SKM-1 treated with dmso at 0.1 percent for 144 hours (cell line): ENCODE data around the gene FAM120C.

Source experiments
- DNase-seq: peaks from one replicate; lab custom pipeline; 2025; ENCODE audit not compliant: unreplicated experiment; lab: John Stamatoyannopoulos, UW

Gene FAM120C

GRCh38 chrX:54171527-54172250, 11.4 kb downstream of the FAM120C start:
- no peak for DNase-seq

GRCh38 chrX:54171091-54171490, 12.0 kb downstream of the FAM120C start:
- no peak for DNase-seq

GRCh38 chrX:54166915-54167314, 16.1 kb downstream of the FAM120C start:
- DNase-seq: no peak

- no peak for DNase-seq
These were observed 25.5 kb downstream of the FAM120C start for GRCh38 chrX:54157561-54157960.

GRCh38 chrX:54134269-54134668, 48.8 kb downstream of the FAM120C start:
- DNase-seq: no peak

- DNase-seq: no peak
These were observed 66.7 kb downstream of the FAM120C start for GRCh38 chrX:54116391-54116790.

GRCh38 chrX:54093571-54093970, 89.5 kb downstream of the FAM120C start:
- no peak for DNase-seq

GRCh38 chrX:54093159-54093558, 89.9 kb downstream of the FAM120C start:
- DNase-seq: no peak

GRCh38 chrX:54090880-54091279, 92.2 kb downstream of the FAM120C start:
- DNase-seq: no peak

- no peak for DNase-seq
These were observed 93.9 kb downstream of the FAM120C start for GRCh38 chrX:54089191-54089590.

GRCh38 chrX:54087661-54088060, 95.4 kb downstream of the FAM120C start:
- no peak for DNase-seq

GRCh38 chrX:54085666-54086065, 97.4 kb downstream of the FAM120C start:
- no peak for DNase-seq

GRCh38 chrX:54076903-54077302, 106.2 kb downstream of the FAM120C start:
- no peak for DNase-seq

- no peak for DNase-seq
These were observed 108.2 kb downstream of the FAM120C start for GRCh38 chrX:54074826-54075225.

GRCh38 chrX:54067766-54068165, 115.3 kb downstream of the FAM120C start:
- DNase-seq: peak; percentile 54

- DNase-seq: no peak
These were observed 116.2 kb downstream of the FAM120C start for GRCh38 chrX:54066841-54067240.

GRCh38 chrX:54064564-54064963, 118.5 kb downstream of the FAM120C start:
- DNase-seq: no peak

GRCh38 chrX:54063361-54063760, 119.7 kb downstream of the FAM120C start:
- DNase-seq: no peak

GRCh38 chrX:54049801-54050200, 133.3 kb downstream of the FAM120C start:
- DNase-seq: no peak

- DNase-seq: no peak
These were observed 134.6 kb downstream of the FAM120C start for GRCh38 chrX:54048412-54048811.

- DNase-seq: no peak
These were observed 137.4 kb downstream of the FAM120C start for GRCh38 chrX:54045563-54046228.

GRCh38 chrX:54044877-54045338, 138.1 kb downstream of the FAM120C start:
- DNase-seq: no peak
